ENCODE data around the gene TSSK6.
A peak's percentile ranks its signal among the peaks of the same experiment; 100 is the strongest.

TSSK6 gene

DNA sequence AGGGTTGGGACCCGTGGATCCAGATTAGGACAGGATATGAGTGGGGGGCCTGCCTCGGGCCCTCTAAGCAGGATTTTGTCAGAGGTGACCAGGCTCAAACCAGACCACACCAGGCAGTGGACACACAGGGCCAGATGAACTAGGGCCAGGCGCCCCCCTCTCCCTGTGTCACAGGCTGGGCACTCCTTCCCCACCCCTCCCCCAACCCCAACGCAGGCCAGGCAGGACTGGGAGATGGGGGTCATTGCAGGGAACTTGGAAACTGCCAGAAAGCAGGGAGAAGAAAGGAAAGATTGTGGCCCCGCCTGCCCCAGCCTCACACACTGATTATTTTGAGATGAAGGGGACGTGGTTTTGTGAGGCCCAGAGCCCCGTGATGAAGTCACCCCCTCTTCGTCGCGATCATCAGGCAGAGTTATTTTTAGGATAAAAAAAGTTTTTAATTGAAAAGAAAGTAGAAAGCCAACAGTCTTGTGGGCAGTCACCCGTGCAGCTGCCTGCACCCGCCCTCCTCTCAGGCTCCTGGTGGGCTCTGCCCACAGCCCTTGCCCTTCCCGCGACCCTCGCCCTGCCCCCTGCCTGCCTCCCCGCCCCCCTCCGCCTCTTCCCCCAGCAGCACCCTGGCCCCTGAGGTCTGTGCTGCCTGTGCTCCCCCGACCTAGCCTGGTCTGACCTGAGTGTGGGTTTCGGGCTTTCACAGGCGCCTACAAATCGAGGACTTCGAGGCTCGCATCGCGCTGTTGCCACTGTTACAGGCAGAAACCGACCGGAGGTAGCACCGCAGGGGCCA is 11.4 kb upstream of the TSSK6 start:
- TF ChIP-seq, protein P1, sequence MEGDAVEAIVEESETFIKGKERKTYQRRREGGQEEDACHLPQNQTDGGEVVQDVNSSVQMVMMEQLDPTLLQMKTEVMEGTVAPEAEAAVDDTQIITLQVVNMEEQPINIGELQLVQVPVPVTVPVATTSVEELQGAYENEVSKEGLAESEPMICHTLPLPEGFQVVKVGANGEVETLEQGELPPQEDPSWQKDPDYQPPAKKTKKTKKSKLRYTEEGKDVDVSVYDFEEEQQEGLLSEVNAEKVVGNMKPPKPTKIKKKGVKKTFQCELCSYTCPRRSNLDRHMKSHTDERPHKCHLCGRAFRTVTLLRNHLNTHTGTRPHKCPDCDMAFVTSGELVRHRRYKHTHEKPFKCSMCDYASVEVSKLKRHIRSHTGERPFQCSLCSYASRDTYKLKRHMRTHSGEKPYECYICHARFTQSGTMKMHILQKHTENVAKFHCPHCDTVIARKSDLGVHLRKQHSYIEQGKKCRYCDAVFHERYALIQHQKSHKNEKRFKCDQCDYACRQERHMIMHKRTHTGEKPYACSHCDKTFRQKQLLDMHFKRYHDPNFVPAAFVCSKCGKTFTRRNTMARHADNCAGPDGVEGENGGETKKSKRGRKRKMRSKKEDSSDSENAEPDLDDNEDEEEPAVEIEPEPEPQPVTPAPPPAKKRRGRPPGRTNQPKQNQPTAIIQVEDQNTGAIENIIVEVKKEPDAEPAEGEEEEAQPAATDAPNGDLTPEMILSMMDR (conservative IDR thresholded peaks at IDR 0.05; ENCODE audit: control insufficient read depth, insufficient read depth, low read depth, low read length), result no peak
- DNase-seq (ENCODE audit: low read depth), result no peak
- H3K4me3 ChIP-seq (ENCODE audit: control insufficient read depth, low read depth, low read length), result no peak overlapping the region

DNA sequence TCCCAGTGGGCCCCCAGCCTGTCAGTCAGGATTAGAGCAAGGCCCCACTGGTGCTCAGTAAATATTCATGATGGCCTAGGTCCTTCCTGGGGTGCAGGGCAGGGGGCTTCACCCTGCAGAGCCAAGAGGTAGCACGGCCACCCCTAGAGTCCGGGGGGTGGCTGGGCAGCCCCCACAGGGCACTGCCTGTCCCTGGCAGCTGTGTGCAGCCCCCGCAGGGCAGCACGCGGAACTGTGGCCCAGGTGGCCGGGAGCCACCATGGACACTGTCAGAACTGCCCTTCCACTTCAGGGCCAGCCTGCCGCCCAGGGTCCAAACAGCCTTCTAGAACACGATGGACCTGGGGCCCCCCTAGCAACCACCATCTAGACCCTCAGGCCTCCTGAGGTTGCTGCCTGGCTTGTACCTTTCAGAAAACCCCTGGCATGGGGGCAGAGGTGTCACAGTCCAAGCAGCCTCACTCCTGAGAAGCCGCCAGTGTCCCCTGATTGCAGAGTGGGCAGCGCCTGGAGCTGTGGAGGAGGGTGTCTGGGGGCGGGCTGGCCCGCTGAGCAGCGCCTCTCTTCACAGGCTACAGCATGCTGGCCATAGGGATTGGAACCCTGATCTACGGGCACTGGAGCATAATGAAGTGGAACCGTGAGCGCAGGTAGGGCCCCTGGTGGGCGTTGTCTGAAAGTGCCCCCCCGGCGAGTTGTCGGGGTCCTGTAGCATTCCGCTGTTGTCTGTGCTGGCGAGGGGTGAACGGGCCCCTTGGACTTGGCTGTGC is 10.4 kb upstream of the TSSK6 start:
- H3K4me3 ChIP-seq (ENCODE audit: control insufficient read depth, low read depth, low read length), result no peak overlapping the region
- no peak for DNase-seq (ENCODE audit: low read depth)
- TF ChIP-seq, protein P1 (conservative IDR thresholded peaks at IDR 0.05; ENCODE audit: control insufficient read depth, insufficient read depth, low read depth, low read length), result no peak

DNA sequence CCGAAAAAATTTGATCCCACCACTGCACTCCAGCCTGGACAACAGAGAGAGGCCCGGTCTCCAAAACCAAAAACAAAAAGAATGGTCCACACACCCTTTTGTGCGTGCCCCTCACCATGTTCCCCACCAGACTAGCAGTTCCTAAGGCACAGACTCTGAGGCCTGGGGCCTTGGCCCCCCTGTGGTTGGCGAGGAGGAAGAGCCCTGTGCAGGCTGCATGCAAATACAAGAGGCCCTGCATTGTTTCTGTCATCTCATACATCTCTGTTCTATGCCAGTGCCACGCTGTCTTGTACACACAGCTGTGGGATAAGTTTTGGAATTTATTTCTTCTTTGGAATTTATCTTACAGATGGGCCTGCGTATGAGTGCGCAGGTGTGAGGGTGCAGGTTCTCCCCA is 8.7 kb upstream of the TSSK6 start:
- H3K4me3 ChIP-seq (ENCODE audit: control insufficient read depth, low read depth, low read length), result no peak overlapping the region
- DNase-seq (ENCODE audit: low read depth), result no peak
- TF ChIP-seq, protein P1 (conservative IDR thresholded peaks at IDR 0.05; ENCODE audit: control insufficient read depth, insufficient read depth, low read depth, low read length), result no peak

DNA sequence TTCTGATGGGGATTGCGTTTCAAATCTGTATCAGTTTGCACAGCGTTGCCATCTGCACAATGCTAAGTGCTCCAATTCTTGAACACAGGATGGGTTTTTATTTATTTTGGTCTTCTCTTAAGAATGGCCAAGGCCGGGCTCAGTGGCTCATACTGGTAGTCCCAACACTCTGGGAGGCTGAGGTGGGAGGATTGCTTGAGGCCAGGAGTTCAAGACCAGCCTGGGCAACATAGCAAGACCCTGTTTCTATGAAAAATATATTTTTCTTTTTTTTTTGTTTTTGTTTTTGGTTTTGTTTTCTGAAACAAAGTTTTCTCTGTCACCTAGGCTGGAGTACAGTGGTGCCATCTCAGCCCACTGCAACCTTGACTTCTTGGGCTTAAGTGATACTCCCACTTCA is 7.8 kb upstream of the TSSK6 start:
- TF ChIP-seq, protein P1 (conservative IDR thresholded peaks at IDR 0.05; ENCODE audit: control insufficient read depth, insufficient read depth, low read depth, low read length), result no peak
- DNase-seq (ENCODE audit: low read depth), result no peak
- H3K4me3 ChIP-seq (ENCODE audit: control insufficient read depth, low read depth, low read length), result no peak overlapping the region

DNA sequence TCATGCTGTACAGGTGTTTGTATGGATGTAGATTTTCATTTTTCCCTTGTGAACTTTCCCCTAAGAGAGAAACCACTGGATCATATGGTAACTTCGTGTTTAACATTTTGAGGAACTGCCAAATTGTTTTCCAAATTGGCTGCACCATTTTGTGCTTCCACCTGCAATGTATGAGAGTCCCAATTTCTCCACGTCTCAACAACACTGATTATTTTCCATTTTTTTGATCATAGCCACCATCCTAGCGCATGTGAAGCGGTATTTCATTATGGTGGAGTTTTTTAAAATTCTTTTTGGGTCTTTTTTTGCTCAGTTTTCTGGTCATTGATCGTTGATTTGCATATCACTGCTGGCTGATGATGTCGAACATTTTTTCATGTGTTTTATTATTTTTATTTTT is 5.6 kb upstream of the TSSK6 start:
- DNase-seq (ENCODE audit: low read depth), result no peak
- TF ChIP-seq, protein P1 (conservative IDR thresholded peaks at IDR 0.05; ENCODE audit: control insufficient read depth, insufficient read depth, low read depth, low read length), result no peak
- H3K4me3 ChIP-seq (ENCODE audit: control insufficient read depth, low read depth, low read length), result no peak overlapping the region

DNA sequence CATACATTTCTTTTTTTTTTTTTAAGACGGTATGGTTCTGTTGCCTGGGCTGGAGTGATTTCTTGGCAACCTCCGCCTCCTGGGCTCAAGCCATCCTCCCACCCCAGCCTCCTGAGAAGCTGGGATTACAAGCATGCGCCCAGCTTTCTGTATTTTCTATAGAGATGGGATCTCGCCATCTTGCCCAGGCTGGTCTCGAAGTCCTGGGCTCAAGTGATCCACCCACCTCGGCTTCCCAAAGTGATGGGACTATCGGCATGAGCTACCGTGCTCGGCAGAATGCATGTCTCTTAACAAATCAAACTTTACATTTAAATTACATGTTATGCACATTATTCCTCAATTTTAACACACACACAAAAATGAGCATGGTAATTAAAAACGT is 1.9 kb upstream of the TSSK6 start:
- peak overlapping the region; percentile 94 for H3K4me3 ChIP-seq (ENCODE audit: control insufficient read depth, low read depth, low read length)
- DNase-seq (ENCODE audit: low read depth), result no peak
- TF ChIP-seq, protein P1 (conservative IDR thresholded peaks at IDR 0.05; ENCODE audit: control insufficient read depth, insufficient read depth, low read depth, low read length), result no peak

Measured in fibroblast of mammary gland (primary cell).